OCI-LY3 (cell line): Measurements from ENCODE around the gene TOB1.

Experiments used
- CTCF ChIP-seq: fragments of 200-600, 300-600 bp; sonication (generic); IDR thresholded peaks from 2 replicates; pipeline ENCODE4 v1.5.1; 2014; ENCODE audit warnings: antibody characterized with exemption, low read length, low read depth
- EZH2phosphoT487 ChIP-seq: fragments of 200-600 bp; shearing (Covaris generic); IDR thresholded peaks from 2 replicates; pipeline ENCODE4 v1.6.1; 2018; ENCODE audit warnings: antibody characterized with exemption, mixed run types, low read depth

- TF ChIP-seq CTCF (no peak), EZH2phosphoT487 (no peak)
Measured at GRCh38 chr17:50871364-50871763, 5.2 kb upstream of the TOB1 start.
